ENCODE data around the gene CUEDC1. TPM values are rescaled to one million over a fixed set of nuclear protein-coding genes. Genes with fewer than 3 reads are reported as not detected.

The CUEDC1 gene
- total RNA-seq, 1 experiment from 2014 or later = 5.0 TPM

DNA sequence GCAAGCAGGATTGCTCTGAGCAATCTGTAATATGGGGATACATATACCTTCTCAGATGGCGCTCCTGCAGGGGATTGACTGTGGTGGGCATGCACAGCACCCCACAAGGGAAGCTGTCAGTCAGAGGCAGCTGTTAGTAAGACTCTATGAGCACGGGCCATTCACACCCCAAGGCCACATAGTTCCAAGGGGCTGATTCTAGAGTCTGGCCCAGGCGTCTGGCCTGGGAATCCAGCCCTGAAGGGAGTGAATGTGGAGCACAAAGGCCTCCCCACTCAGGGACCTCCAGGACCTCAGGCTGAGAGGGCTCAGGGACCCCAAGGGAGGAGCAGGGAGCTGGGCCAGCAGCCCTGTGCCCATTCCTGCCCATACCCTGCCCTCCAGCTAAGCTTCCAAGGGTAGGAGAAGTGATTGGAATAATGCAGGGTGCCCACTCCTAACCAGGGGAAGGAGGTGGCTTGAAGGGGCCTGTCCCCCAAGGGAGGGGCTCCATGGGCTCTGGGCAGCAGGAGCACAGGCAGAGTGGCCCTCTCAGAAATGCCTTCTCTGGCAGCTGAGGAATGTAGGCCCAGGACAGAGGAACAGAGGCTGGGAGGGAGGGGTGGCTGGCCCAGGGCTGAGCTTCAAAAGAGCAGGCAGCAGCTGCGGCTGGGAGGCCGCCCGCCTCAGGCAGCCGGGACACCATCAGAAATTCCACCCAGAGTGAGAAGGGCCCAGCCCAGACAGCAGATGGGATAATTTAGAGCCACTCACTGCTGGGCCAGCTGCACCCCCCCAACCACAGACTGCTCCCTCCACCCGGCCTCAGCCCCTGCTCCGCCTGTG lies 56.5 kb downstream of the CUEDC1 start:
- no peak for DNase-seq (ENCODE audit: low read depth)

DNA sequence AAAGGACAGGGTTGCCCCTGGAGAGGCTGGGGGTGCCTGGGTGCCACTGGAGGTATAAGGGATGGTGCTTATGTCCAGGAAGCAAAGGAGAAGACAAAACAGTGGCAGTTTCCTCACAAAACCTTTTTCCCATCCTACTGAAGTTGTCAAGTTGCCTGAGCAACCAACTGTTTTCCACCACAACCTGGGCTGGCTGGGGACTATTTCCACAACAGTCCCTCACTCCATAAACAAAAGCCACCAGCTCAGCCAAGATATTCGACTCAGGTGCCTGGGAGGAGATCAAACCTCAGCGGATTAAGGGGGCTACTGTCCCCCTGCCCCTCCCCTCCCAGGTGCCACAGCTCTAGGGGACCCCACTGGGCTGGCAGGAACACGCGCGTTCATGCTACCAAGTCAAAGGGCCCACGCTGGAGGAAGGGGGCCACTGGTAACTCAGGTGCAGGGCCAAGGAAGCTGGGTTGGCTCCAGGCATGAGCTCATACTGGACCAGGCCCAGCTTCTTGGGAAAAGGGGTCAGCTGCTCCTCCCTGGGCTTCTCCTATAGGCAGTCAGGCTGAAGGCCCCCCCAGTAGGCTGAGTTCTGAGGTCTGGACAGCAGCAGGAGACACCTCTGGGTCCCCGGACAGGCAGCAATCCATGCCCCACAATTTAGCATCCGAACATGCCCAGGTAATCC lies 59.7 kb downstream of the CUEDC1 start:
- DNase-seq (ENCODE audit: low read depth) = no peak

DNA sequence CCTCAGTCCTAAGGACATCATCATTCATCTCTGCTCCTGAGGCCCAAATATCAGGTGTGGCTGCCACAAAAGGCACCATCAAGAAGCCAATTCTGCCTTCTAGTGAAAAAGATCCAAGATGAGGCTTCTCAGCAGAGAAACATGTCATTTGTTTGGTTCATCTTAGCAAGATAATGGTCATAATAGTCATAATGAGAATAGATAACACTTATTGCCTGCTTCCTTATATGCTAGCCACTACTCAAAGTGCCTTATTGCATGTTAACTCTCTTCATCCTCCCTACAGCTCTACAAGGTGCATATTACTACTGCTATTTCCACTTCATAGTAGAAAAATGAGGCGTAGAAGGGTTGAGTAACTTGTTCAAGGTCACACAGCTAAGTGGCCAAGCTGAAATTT lies 60.4 kb downstream of the CUEDC1 start:
- no peak for DNase-seq (ENCODE audit: low read depth)

DNA sequence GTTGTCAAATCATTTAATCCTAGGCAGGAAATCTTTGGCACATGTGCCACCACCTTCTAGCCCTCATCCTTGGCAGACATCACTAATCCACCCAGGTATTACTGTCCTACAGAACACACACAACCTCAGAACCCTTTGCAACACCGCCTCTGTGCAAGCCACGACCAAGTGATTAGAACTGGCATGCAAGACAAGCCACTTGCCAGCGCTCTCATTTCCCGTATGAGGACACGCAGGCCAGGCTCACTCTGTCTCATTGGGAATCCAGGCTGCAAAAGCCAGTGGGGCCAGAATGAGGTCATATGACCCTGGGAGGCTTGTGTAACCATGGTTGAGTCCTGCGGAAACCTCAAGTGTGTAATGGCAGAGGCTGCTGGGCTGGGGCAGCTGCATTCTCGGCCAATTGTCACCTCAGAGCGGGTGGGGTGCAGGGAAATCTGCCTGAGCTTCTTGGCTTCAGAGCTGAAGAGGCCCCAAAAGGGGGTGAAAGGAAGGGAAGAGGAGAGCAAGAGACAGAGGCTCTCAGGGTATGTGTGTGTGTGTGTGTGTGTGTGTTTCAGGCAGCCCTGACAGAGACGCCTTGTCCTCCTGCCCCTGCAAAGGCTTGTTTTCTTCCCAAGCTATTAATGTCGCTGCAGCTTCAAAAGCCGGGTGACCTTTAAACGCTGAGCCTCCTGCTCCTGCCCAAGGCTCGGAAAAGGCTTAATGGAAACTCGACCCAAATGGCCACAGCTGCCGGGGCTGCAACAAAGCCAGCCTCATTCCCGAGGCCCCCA lies 62.2 kb downstream of the CUEDC1 start:
- peak; percentile 92 for DNase-seq (ENCODE audit: low read depth)

DNA sequence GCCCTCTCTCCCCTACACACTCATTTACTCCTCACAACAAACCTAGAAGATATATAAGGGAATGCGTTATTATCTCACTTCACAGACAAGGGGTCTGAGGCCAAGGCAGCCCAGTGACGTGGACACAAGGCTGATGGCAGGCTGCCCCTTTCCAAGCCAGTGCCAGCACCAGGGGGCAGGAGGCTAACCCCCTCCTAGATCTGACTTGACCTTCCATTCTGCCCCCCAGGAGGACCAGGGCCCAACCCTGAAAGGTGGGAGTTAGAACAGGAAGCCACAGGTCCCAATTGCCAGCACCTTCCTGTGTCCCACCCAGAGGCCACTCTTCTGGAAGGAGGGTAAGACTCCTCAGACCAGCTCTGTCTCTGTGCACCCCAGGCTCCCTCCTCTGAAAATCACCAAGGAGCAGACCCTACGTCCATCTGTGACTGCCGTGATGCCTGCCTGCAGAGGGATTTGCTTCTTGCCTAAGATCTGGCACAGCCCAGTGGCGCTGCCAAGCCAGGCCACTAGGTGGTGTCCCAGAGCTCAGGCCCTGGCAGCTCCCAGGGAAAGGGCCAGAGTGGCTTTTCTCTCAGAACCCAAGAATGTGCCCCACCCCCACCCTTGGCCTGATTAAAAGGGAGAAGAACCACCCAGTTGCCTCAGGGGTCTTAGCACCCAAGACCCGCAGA lies 62.9 kb downstream of the CUEDC1 start:
- DNase-seq (ENCODE audit: low read depth) = peak; percentile 86

DNA sequence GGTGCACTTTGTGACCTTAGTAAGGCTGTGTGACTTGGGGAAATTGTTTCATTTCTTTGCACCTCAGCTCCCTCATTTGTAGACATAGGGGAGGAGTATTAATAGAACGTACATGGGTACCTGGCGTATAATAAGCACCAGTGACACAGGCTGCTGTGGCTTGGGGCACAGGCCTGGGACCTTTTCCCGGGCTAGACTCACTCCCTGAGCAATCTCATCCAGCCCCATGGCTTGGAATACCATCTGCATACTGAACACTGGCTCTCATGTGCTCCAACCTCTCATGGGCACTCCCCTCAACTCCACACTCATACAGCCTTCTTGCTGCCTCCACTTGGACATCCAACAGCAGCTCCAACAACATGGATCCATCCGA lies 64.4 kb downstream of the CUEDC1 start:
- DNase-seq (ENCODE audit: low read depth) = no peak

DNA sequence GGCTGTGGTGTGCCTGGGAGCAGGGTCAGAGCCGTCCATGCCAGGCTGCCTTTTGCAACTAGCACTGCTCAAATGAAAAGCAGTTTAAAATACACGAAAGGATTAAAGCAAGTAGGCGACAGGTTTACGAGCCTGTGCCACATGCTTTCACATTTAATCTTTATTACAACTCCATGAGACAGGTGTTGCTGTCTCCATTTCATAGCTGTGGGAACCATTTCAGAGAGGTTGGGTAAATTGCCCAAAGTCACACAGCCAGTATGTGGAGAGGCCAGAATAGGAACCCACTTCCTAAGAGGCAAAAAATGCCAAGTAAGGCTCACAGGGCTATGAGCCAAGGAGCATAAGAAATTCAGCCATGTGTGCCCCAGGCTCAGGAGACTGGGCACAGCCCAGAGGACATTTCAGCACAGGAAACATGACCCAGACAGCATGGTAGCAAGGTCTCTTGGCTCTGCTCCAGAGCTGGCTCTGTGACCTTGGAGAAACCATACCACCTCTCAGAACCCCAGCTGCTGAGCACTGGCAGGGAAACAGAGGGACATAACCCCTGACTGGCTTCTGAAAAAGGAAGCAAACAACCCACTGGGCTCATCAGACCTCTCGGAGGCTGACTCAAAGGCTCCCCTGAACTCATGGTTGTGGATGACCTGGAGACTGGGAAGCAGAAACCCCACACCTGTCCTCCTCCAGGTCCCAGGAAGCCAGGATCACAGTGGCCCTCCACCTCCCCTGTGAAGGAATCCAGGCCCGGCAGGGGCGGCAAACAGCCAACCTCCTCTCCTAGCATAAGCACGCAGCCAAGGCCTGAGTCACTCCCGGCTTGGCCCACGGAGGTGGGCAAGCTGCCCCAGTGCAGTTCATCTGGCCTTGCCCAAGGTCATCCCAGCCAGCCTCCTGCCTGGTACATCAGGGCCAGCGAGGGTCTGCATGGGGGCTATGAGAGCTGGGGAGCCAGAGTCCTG lies 65.0 kb downstream of the CUEDC1 start:
- peak; percentile 78 for DNase-seq (ENCODE audit: low read depth)

DNA sequence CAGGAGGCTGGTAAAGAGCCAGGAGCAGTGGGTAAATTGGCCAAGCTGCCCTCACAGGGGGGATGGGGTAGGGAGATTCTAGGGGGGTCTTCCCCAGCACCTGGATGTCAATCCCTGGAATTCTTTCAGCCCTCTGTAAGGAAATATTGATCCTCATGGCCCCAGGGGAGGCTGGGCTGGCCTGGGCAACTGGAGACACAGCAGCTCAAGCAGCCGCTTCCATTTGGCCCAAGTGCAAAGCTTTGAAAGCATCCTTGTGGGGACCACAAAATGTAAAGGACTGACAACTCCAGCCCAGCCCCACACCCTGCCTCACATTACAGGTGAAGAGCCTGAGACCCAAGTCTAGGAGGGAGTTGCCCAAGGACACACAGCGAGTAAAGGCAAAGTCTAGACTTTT lies 66.0 kb downstream of the CUEDC1 start:
- no peak for DNase-seq (ENCODE audit: low read depth)

DNA sequence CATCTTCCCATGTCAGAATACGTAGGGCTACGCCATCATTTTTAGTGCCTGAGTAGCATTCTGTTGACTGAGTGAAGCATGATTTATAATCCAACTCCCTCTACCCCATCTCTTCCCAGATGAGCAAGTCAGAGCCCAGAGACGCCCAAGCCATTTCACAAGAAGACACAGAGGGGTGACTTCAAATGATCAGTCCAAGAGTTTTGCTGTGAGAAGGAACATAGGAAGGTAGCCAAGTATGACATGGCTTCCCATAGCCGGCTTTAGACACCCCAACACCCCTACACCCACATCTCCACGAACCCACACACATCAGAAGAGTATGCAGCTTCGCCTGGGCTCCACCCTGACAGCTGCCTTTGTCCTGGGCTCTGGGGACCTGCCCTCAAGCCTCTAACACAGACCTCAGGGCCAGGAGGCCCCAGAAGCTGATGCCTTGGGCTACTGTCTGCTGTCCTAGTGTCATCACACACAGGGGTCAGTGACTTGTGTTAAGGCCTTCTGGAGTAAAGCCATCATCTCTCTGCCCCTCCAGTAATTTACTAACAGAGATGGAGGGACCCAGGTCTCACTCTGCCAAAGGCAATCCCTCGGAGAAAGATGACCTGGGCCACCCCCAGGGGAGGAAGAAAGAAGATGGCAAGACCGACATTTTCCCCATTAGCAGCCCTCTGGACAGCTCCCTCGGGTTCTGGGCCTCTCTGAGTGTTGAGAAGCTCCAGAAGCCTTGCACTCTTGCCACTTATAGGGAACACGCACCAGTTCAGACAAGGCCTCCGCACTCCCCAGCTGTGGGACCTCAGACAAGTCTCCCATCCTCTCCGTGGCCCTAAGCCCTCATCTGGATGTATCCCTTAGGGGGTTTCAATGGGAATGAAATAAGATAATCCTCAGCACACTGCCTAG lies 66.6 kb downstream of the CUEDC1 start:
- DNase-seq (ENCODE audit: low read depth) = no peak

DNA sequence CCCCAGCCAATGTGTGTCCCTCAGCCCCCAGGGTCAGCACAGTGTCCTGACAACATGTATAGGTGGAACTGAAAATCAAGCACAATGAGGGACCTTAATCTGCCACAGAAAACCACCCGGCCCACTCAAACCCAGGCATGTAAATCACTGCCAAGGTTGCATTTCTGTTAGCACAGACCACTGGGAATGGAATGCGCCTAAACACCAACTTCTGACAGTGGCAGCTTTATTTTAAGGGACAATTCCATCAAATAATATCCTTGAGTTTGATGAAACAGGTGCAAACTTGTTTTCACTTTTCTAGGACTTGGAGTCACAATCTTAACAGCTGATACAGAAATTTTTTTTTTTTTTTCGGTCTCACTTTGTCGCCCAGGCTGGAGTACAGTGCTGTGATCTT lies 68.1 kb downstream of the CUEDC1 start:
- no peak for DNase-seq (ENCODE audit: low read depth)

DNA sequence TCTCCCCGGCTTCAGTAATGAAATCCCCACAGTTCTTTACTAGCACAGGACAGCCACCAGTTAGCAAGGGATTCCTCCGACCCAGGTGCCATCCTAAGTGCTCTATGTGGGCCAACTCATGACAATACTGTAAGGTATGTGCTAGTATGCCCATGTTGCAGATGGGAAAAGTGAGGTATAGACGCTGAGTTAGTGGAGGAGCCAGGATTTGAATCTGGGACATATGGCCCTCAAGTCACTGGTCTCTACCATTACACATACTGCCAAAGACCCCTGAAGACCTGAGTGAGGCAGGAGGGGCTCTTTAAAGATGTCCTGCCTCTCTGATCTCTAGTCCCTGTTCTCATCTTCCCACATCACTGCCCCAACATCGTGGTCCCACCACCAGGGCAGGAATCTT lies 69.2 kb downstream of the CUEDC1 start:
- no peak for DNase-seq (ENCODE audit: low read depth)

DNA sequence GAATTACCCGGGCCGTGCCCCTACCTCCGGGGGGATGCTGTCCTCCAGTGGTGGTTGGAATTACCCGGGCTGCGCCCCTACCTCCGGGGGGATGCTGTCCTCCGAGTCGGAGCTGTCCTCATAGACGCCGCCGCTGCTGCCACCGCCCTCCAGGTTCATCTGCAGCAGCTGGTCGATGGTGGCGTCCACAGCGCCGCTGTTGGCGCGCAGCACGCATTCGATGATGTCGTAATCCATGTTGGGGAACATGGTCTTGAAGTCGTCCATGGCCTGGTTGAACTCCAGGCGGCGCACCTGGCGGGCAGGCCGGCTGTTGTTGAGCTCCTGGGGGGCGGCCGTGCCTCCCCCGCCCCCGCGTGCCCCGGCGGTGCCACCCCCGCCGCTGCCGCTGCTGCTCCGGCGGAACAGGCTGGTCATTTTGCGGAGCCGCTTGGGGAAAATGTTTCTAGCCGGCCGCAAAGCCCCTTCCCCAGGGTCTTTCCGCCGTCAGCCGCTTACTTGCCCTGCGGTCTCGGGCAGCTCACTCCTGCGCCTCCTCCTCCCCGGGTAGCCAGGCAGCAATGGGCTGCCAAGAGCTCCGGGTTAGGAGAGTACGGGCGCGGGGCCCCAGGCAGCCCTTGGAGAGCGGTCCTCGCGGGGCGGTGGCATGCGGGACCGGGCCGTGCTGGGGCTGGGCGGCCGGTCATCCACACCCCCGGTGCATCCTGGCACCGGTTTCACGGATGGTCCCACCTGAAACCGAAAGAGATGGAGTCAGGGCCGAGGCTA lies 69.9 kb downstream of the CUEDC1 start:
- DNase-seq (ENCODE audit: low read depth) = no peak

DNA sequence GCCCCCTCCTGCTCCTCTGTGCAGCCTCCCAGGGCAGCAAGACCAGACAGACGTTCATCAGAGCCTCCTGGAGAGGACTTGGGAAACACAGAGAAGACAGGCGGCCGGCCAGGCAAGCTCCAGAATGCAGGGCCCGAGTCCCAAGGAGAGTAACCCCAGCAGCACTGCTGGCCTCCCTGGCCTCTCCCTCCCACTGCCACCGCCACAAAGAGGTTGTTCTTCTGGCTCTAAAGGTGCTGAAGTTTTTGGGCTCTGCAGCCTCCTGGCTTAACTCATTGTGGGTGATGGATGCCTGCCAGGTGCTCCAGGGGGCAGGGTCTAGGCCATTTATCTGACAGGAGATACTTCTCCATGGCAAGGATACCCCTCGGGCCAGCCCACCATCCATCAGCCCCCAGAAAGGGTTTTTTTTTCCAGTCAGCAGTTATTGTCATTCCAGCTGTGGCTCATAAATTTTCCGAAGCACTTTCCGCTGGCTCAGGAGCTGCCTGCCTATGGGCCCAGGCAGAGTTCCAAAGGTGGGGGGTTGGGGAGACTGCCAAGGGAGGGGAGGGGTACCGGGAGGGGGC lies 73.3 kb downstream of the CUEDC1 start:
- DNase-seq (ENCODE audit: low read depth) = no peak

DNA sequence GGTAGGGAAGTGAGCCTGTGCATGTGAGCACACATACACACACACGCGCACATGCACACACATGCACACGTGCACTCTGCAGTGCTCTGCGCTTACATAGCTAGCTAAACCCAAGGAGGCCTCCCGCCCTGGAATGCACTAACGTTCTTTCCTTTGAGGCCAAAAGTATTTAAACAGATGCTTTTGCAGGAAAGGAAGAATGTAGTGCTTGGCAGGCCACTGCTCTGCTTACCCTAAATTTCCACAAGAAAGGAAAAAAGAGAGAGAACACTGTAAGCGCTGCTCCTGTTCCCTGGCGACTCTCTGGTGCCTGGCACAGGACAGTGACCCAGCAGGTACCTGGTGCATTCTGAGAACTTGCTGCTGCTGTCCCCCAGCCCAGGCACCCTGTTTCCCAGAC lies 74.1 kb downstream of the CUEDC1 start:
- no peak for DNase-seq (ENCODE audit: low read depth)

DNA sequence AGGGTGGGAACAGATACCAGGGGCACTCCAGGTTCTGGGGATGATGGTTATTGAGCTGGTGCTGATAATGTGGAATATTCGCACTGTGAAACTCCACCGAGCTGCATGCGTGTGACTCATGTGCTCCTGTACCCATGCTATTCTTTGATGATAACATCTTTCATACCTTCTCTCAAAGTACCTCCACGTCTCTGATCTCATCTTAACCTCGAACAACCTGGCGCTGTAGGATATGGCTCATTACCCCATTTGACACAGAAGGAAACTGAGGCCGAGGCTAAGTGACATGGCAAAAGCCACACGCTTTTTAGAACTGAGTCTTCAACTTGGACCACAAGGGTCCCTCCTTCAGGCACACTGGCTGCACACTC lies 75.1 kb downstream of the CUEDC1 start:
- DNase-seq (ENCODE audit: low read depth) = no peak

DNA sequence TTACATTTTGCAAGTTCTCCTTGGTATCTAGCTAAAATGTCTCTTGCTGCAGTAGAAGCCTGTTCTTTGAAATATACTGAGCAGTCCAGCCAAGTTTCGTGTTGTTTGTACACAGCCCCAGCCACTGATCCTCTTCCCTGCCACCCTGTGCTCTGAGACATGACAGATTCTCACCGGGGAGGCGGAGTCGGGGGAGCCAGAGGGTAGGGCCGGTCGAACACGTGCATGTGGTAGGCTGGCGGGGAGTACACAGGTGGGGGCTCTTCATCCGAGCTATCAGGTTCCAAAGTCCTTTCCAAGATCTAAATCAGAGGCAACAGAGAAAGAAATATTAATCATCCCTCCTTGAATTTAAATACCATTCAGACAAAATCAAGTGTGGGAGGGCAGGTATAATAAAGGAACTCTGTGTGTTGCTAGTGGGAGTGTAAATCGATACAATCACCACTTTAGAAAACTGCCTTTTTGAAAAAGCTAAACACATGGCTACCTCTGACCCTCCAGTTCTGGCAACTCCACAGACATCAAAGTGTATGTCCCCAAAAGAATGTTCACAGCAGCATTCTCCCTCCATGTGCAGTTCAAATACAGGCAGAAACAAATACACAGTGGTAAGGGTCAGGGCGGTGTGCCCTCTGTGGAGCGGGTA lies 75.7 kb downstream of the CUEDC1 start:
- peak; percentile 45 for DNase-seq (ENCODE audit: low read depth)

DNA sequence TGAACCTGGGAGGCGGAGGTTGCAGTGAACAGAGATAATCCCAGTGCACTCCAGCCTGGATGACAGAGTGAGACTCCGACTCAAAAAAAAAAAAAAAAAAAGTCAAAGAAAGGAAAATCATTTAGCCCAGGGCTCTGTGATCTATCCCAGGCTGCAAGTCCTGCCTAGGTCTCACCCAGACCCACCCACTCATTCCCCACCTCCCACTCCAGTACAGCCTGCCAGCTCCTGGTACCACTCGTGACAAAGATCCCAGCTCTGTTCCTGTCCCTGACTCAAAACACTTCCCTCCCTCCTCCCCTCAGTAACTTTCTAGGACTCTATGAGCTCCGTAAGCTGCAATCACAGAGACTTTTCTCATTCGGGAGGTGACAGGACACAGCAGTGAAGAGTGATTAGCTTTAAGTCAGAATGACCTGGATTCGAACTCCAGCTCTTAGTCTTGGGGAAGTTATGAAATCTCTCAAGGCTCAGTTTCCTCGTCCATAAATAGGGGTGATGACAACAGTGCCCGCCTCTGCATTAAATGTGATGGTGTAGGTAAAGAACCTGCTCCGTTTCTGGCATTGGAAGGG lies 77.3 kb downstream of the CUEDC1 start:
- no peak for DNase-seq (ENCODE audit: low read depth)

DNA sequence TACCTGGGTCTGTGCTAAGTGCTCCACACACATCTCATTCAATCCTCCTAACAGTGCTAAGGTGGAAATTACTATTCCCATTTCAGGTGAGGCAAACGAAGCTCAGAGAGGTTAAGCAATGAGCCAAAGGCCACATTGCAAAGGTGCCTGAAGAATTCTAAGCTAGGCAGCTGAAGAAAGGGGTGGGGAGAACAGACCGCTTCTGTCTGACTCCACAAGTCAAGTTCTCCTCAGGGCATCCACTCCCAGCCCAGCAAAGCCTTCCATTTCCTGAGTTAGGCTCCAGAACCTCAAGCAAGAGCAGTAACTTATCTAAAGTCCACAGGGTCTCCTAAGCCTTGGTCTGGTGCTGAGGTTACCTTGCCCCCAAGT lies 78.4 kb downstream of the CUEDC1 start:
- DNase-seq (ENCODE audit: low read depth) = no peak

All from Daoy (cell line).